Endothelial cell of umbilical vein (primary cell): ENCODE data around the gene SAA2. TPM values are rescaled to one million over a fixed set of nuclear protein-coding genes. Genes with fewer than 3 reads are reported as not detected.

Experiments
- BruUV-seq: library from RNA; stranded (reverse); fragments of 400-500 nt; replicated peaks from 2 replicates; lab custom pipeline; 2021; lab: Mats Ljungman, UMichigan
- CTCF ChIA-PET: fragments of 300-600, 350-600 bp; sonication (Branson Sonifier 250); formaldehyde crosslinking; loops from one replicate; lab custom pipeline; 2021; ENCODE audit warnings: antibody characterized with exemption, inconsistent platforms; lab: Charles Lee
- POLR2A ChIA-PET: fragments of 300-600, 350-600 bp; sonication (Branson Sonifier 250); formaldehyde crosslinking; loops from one replicate; lab custom pipeline; 2021; ENCODE audit warnings: antibody characterized with exemption, inconsistent platforms; lab: Charles Lee
- DNase-seq: peaks from one replicate; pipeline ENCODE4 v3.0.0-alpha.2; 2011; ENCODE audit warnings: low read depth, low spot score
- FAIRE-seq: peaks from 2 replicates; lab custom pipeline; 2011; peaks lifted over from hg19 to GRCh38; lab: Jason Lieb, UNC
- H2AFZ ChIP-seq: 2 replicates; pipeline ENCODE4 v1.6.0; 2012; ENCODE audit warnings: low read depth, low read length, control low read depth, inconsistent platforms
- H3K27ac ChIP-seq: 2 replicates; pipeline ENCODE4 v1.5.1; 2011; ENCODE audit warnings: low read depth, mild to moderate bottlenecking, control low read depth, low read length, moderate library complexity; ENCODE audit not compliant: insufficient read depth
- H3K27me3 ChIP-seq, 2 experiments: 2 replicates each; pipeline versions ENCODE4 v1.6.0 to v1.6.1; 2011; ENCODE audit warnings: low read length in 2 of 2, mixed read lengths in 1 of 2; ENCODE audit not compliant: control insufficient read depth in 2 of 2, insufficient read depth in 2 of 2
- H3K36me3 ChIP-seq, 2 experiments: 2 replicates in 1 of 2; 3 replicates in 1 of 2; pipeline ENCODE4 v1.5.1; 2011; ENCODE audit warnings: low read length in 2 of 2, mild to moderate bottlenecking in 1 of 2, moderate library complexity in 1 of 2; ENCODE audit not compliant: control insufficient read depth in 2 of 2, insufficient read depth in 2 of 2; ENCODE audit errors: extremely low read depth in 1 of 2
- H3K4me1 ChIP-seq: 3 replicates; pipeline ENCODE4 v1.5.1; 2011; ENCODE audit warnings: mild to moderate bottlenecking, low read length; ENCODE audit not compliant: control insufficient read depth, insufficient read depth; ENCODE audit errors: extremely low read depth
- H3K4me2 ChIP-seq: 2 replicates; pipeline ENCODE4 v1.6.1; 2011; ENCODE audit warnings: low read length, control low read depth, mixed read lengths; ENCODE audit not compliant: insufficient read depth
- H3K4me3 ChIP-seq, 3 experiments: fragments of 200-600 bp in 1 of 3; sonication (generic), shearing (Covaris generic) in 1 of 3; replicated peaks in 1 of 3; 2 replicates each; pipeline ENCODE4 v1.5.1; 2011 to 2016; ENCODE audit warnings: control low read depth in 3 of 3, low read length in 3 of 3, mild to moderate bottlenecking in 2 of 3, inconsistent platforms in 1 of 3, low read depth in 1 of 3, moderate library complexity in 1 of 3; ENCODE audit not compliant: insufficient read depth in 1 of 3
- H3K79me2 ChIP-seq: 2 replicates; pipeline ENCODE4 v1.6.0; 2012; ENCODE audit warnings: low read length, inconsistent platforms; ENCODE audit not compliant: control insufficient read depth, insufficient read depth
- H3K9ac ChIP-seq: replicated peaks from 2 replicates; pipeline ENCODE3; 2011; ENCODE audit warnings: low read length, control low read depth; ENCODE audit not compliant: insufficient read depth; ENCODE audit errors: extremely low read depth
- H3K9me1 ChIP-seq: replicated peaks from 3 replicates; pipeline ENCODE4 v1.6.0; 2011; ENCODE audit warnings: mild to moderate bottlenecking, low read length; ENCODE audit not compliant: control insufficient read depth, insufficient read depth; ENCODE audit errors: extremely low read depth
- H3K9me3 ChIP-seq: replicated peaks from 2 replicates; pipeline ENCODE4 v1.5.1; 2012; ENCODE audit warnings: low read length, inconsistent platforms; ENCODE audit not compliant: control insufficient read depth, insufficient read depth
- H4K20me1 ChIP-seq: replicated peaks from 2 replicates; pipeline ENCODE3; 2011; ENCODE audit warnings: mild to moderate bottlenecking, low read length; ENCODE audit not compliant: control insufficient read depth, insufficient read depth; ENCODE audit errors: extremely low read depth
- EZH2 ChIP-seq: IDR thresholded peaks from 2 replicates; pipeline ENCODE4 v1.6.1; 2012; ENCODE audit warnings: borderline replicate concordance, low read depth, mild to moderate bottlenecking, moderate library complexity, low read length, inconsistent platforms; ENCODE audit not compliant: severe bottlenecking
- FOS ChIP-seq: IDR thresholded peaks from 2 replicates; pipeline ENCODE4 v1.6.1; 2011; ENCODE audit warnings: mild to moderate bottlenecking, low read length, moderate library complexity, borderline replicate concordance; ENCODE audit not compliant: insufficient read depth
- GATA2 ChIP-seq: IDR thresholded peaks from 2 replicates; pipeline ENCODE4 v1.7.0; 2011; ENCODE audit warnings: low read depth, mild to moderate bottlenecking, moderate library complexity, mixed read lengths, low read length; ENCODE audit not compliant: insufficient read length, insufficient read depth
- JUN ChIP-seq: IDR thresholded peaks from 2 replicates; pipeline ENCODE4 v1.6.1; 2011; ENCODE audit warnings: borderline replicate concordance, low read depth; ENCODE audit not compliant: insufficient read length, insufficient read depth
- MYC ChIP-seq: IDR thresholded peaks from one replicate; pipeline ENCODE4 v1.6.1; 2011; ENCODE audit warnings: mild to moderate bottlenecking, low read depth, low read length
- POLR2A ChIP-seq: IDR thresholded peaks from 2 replicates; pipeline ENCODE4 v1.6.1; 2012; ENCODE audit warnings: low read depth, mild to moderate bottlenecking, control low read depth, low read length
- POLR2AphosphoS5 ChIP-seq: IDR thresholded peaks from 2 replicates; pipeline ENCODE4 v1.6.1; 2012; ENCODE audit warnings: low read depth, mild to moderate bottlenecking, control low read depth, low read length, moderate library complexity; ENCODE audit not compliant: insufficient read depth
- dilution Hi-C: fragments of 300-500 bp; cut with MboI; formaldehyde crosslinking; loops from one replicate; pipeline ENCODE4 v1.15.0; 2019; ENCODE audit warnings: low sequenced_read_pairs; ENCODE audit not compliant: extremely low pct_ligation_motif_present
- intact Hi-C: fragments of 100-400 bp; cut with micrococcal nuclease; formaldehyde crosslinking; loops from one replicate; pipeline ENCODE4 v1.10.0; 2022
- polyA plus RNA-seq, 4 experiments: library from polyadenylated mRNA; depleted of rRNA in 3 of 4; stranded (reverse) in 3 of 4; unstranded in 1 of 4; fragments of >200 nt; gene quantifications; 2 replicates each; pipeline versions ENCODE4 v1.2.1 to v1.2.3, GENCODE V29; 2011 to 2012; ENCODE audit warnings: missing spikeins in 1 of 4
- total RNA-seq: library from RNA; stranded (reverse); gene quantifications from 2 replicates; pipeline ENCODE4 v1.2.3, GENCODE V29; 2021
- TF ChIP-seq, protein P1 (sequence below): IDR thresholded peaks from 2 replicates; pipeline ENCODE4 v1.6.1; 2011; ENCODE audit not compliant: insufficient read depth, insufficient read length
- TF ChIP-seq, protein P2 (sequence below), 2 donors: IDR thresholded peaks; 1 replicate in 1 of 2; 2 replicates in 1 of 2; pipeline ENCODE4 v1.5.1; 2011; ENCODE audit warnings: low read length in 2 of 2, mild to moderate bottlenecking in 2 of 2, moderate library complexity in 2 of 2, control low read depth in 1 of 2, inconsistent platforms in 1 of 2, low read depth in 1 of 2; ENCODE audit not compliant: insufficient read depth in 1 of 2; ENCODE audit errors: extremely low read depth in 1 of 2

The SAA2 gene
- total and polyA plus RNA-seq, 2 donors (not counting 3 experiments of a cell fraction or from before 2014, with no cell fraction given), result not detected

DNA sequence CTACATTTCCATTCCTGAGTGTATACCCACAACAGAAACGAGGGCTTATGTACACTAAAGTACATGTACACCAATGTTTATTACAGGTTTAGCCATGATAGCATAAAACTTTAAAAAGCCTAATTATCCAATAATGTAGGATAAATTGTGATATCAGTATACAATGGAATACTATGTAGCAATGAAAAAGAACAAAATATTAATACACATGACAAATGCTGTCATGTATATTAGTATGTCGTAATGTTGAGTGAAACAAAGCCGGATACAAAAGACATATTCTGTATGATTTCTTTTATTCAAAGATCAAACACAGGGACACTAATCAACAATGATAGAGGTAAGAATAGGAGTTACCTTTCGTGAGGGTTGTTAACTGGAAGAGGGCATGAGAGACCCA lies 14.6 kb downstream of the SAA2 start:
- no peak for FAIRE-seq
- dilution Hi-C loops, result no loop called here

More for the DNA sequence above, 14.6 kb downstream of the SAA2 start:
- peaks cover 4% of the 10 kb centered on the region in 2 experiments for H3K27me3 ChIP-seq
- no peak overlapping the region for H3K4me2 ChIP-seq
- H3K4me1 ChIP-seq, result no peaks in the 10 kb centered on the region
- no peak overlapping the region for H3K4me3 ChIP-seq
- no peak overlapping the region for H2AFZ ChIP-seq
- no peak for TF ChIP-seq JUN
- TF ChIP-seq, protein P1, sequence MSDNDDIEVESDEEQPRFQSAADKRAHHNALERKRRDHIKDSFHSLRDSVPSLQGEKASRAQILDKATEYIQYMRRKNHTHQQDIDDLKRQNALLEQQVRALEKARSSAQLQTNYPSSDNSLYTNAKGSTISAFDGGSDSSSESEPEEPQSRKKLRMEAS, result no peak
- TF ChIP-seq GATA2, result no peak
- TF ChIP-seq FOS, result no peak
- TF ChIP-seq, protein P2, sequence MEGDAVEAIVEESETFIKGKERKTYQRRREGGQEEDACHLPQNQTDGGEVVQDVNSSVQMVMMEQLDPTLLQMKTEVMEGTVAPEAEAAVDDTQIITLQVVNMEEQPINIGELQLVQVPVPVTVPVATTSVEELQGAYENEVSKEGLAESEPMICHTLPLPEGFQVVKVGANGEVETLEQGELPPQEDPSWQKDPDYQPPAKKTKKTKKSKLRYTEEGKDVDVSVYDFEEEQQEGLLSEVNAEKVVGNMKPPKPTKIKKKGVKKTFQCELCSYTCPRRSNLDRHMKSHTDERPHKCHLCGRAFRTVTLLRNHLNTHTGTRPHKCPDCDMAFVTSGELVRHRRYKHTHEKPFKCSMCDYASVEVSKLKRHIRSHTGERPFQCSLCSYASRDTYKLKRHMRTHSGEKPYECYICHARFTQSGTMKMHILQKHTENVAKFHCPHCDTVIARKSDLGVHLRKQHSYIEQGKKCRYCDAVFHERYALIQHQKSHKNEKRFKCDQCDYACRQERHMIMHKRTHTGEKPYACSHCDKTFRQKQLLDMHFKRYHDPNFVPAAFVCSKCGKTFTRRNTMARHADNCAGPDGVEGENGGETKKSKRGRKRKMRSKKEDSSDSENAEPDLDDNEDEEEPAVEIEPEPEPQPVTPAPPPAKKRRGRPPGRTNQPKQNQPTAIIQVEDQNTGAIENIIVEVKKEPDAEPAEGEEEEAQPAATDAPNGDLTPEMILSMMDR (IDR thresholded peaks at IDR 0.05; ENCODE audit: extremely low read depth in 1 of 2, insufficient read depth in 1 of 2, low read depth in 1 of 2, low read length in 2 of 2), result no peak
- TF ChIP-seq POLR2AphosphoS5, result no peak
- TF ChIP-seq EZH2, result no peak
- TF ChIP-seq POLR2A, result no peak
- TF ChIP-seq MYC, result no peak
- no peaks in the 10 kb centered on the region for H3K9me1 ChIP-seq
- intact Hi-C loops, result no loop called here
- H3K9ac ChIP-seq, result no peak overlapping the region
- no peaks in the 10 kb centered on the region for H3K79me2 ChIP-seq
- no TSS peak for BruUV-seq
- no peak overlapping the region for H3K27ac ChIP-seq
- no peaks in the 10 kb centered on the region for H4K20me1 ChIP-seq
- no peaks in the 10 kb centered on the region for H3K36me3 ChIP-seq
- H3K9me3 ChIP-seq, result no peaks in the 10 kb centered on the region
- ChIA-PET CTCF (interaction anchor here (3.0 kb wide), 1 partner anchor 10 kb away, joined by 12 read pairs; no protein-coding TSS in a partner anchor), POLR2A (no interaction called here)
- no peak for DNase-seq
